ENCODE results near the gene RNF125.
"Not testable (repeated sequence)": the region's sequence is repeated elsewhere in the genome, so short reads cannot be mapped to it uniquely, and the experiment has no call there.

The RNF125 gene

GRCh38 chr18:32025744-32026143 is 7.1 kb downstream of the RNF125 start:
- DNase-seq (ENCODE audit: low read depth) = no peak

- DNase-seq (ENCODE audit: low read depth) = no peak
These were observed 8.0 kb downstream of the RNF125 start for GRCh38 chr18:32026491-32027086.

GRCh38 chr18:32029558-32029957 is 10.9 kb downstream of the RNF125 start:
- DNase-seq (ENCODE audit: low read depth) = no peak

- DNase-seq (ENCODE audit: low read depth) = no peak
These were observed 14.0 kb downstream of the RNF125 start for GRCh38 chr18:32032609-32033008.

- DNase-seq (ENCODE audit: low read depth) = no peak
These were observed 18.0 kb downstream of the RNF125 start for GRCh38 chr18:32036506-32037180.

- DNase-seq (ENCODE audit: low read depth) = no peak
These were observed 19.0 kb downstream of the RNF125 start for GRCh38 chr18:32037616-32038015.

- DNase-seq (ENCODE audit: low read depth) = no peak
These were observed 22.3 kb downstream of the RNF125 start for GRCh38 chr18:32040936-32041335.

GRCh38 chr18:32042337-32042736 is 23.7 kb downstream of the RNF125 start:
- no peak for DNase-seq (ENCODE audit: low read depth)

- no peak for DNase-seq (ENCODE audit: low read depth)
These were observed 30.0 kb downstream of the RNF125 start for GRCh38 chr18:32048507-32049091.

- no peak for DNase-seq (ENCODE audit: low read depth)
These were observed 31.0 kb downstream of the RNF125 start for GRCh38 chr18:32049393-32050171.

- no peak for DNase-seq (ENCODE audit: low read depth)
These were observed 38.2 kb downstream of the RNF125 start for GRCh38 chr18:32056613-32057358.

- no peak for DNase-seq (ENCODE audit: low read depth)
These were observed 39.1 kb downstream of the RNF125 start for GRCh38 chr18:32057624-32058165.

- no peak for DNase-seq (ENCODE audit: low read depth)
These were observed 41.4 kb downstream of the RNF125 start for GRCh38 chr18:32060026-32060425.

- no peak for DNase-seq (ENCODE audit: low read depth)
These were observed 48.9 kb downstream of the RNF125 start for GRCh38 chr18:32067375-32068167.

GRCh38 chr18:32072321-32072720 is 53.7 kb downstream of the RNF125 start:
- DNase-seq (ENCODE audit: low read depth) = no peak

- no peak for DNase-seq (ENCODE audit: low read depth)
These were observed 55.6 kb downstream of the RNF125 start for GRCh38 chr18:32074206-32074605.

- no peak for DNase-seq (ENCODE audit: low read depth)
These were observed 60.2 kb downstream of the RNF125 start for GRCh38 chr18:32078845-32079244.

GRCh38 chr18:32081881-32082280 is 63.3 kb downstream of the RNF125 start:
- DNase-seq (ENCODE audit: low read depth) = no peak

- DNase-seq (ENCODE audit: low read depth) = no peak
These were observed 65.2 kb downstream of the RNF125 start for GRCh38 chr18:32083781-32084180.

GRCh38 chr18:32086881-32087280 is 68.3 kb downstream of the RNF125 start:
- no peak for DNase-seq (ENCODE audit: low read depth)

- DNase-seq (ENCODE audit: low read depth) = not testable (repeated sequence)
These were observed 72.2 kb downstream of the RNF125 start for GRCh38 chr18:32090831-32091230.
